HG03064 (cell line): Measurements from ENCODE around the gene OR4K15.
"Not testable (repeated sequence)": the region's sequence is repeated elsewhere in the genome, so short reads cannot be mapped to it uniquely, and the experiment has no call there.

Source experiments
- ATAC-seq: cut with Tn5 transposase; IDR thresholded peaks from one replicate; pipeline ENCODE4 v1.9.1; 2021; ENCODE audit warnings: low read depth; ENCODE audit not compliant: unreplicated experiment

The OR4K15 gene, protein sequence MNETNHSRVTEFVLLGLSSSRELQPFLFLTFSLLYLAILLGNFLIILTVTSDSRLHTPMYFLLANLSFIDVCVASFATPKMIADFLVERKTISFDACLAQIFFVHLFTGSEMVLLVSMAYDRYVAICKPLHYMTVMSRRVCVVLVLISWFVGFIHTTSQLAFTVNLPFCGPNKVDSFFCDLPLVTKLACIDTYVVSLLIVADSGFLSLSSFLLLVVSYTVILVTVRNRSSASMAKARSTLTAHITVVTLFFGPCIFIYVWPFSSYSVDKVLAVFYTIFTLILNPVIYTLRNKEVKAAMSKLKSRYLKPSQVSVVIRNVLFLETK

DNA sequence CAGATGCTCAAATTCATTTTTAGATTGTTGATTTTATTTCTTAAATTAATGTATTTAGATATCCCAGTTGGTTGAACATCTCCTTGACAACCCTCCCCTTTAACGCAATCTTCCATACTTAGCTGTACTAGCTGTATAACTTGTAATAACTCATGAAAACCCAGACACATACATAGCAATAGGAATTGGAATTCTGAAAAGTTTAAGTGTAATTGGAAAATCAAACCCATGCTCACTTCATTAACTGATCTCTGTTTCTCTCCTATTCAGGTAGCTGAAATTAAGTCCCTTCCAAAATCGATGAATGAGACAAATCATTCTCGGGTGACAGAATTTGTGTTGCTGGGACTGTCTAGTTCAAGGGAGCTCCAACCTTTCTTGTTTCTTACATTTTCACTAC lies at the start of gene OR4K15:
Gene OR4K15 (plus strand): TSS at position 301 of the 400 bp plus-strand sequence. CDS start 0 bp downstream, at position 301.
- ATAC-seq = no peak

DNA sequence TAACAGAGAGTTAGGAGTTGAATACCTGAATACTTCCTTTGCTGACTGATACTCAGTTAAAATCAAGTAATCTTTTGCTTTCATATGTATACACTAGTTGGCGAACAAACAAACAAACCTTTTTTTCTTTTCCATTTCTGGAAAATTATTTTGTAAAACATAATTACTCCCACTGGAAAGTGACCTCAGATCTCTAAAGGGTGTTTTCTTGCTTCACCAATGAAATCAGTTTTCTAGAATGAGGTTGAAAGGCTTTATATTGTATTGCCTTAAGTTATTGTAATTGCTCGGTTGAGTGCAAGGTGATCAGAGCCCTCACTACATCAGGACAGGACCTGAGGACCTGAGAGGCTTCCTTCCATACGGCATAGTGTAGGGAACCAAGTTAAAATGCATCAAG lies 44.8 kb upstream of the OR4K15 start, which contains the start of gene OR4K1:
Gene OR4K1 (plus strand): TSS at position 301 of the 400 bp plus-strand sequence. CDS start 4,750 bp downstream, outside the sequence.
- no peak for ATAC-seq

DNA sequence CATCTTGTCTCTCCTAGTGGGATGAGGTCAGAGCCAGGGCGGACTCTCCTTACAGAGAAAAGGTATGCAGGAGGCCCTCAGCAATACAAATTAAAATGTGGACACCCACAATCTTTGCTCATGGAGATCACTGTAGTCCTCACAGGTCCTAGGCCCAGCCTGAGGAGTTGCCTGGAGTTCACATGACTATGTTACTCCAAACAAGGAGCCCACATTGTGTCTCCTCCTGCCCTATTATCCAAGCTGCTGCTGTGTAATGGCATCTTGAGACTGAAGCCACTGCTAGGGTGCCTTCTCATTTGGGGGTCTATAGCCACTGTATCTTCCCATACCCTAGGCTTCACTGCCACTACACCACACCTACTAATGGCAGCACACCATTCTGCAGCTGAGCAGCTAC lies 33.7 kb upstream of the OR4K15 start:
- no peak for ATAC-seq

DNA sequence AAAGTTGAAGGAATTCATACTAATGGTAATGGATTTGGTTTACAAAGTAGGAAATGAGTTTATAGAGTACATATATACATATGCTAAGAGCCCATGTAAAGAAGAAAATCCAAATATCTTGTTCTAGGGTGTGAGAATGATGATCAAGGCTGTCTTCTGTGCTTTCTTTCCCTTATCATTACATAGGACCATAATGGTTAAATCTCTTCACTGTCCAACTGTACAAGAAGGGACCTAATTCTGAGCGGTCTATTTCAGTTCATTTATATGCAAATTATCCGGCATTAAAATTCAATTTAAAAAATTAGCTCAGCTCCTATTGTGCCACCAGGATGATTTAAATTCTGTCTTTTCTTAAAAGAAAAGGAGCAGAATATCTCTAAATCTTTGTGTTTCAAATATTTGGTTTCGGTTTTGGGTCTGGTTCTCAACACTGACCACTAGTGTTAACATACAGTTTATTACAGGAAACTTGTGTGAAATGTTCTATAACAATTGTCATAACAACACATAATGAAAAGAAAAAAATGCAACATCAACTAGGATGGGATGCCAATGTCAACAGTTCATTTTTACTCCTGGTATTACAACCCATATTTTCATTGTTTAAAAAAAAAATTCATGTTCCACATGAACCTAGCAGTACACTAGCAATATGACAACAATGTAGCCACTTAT lies 27.8 kb upstream of the OR4K15 start:
- ATAC-seq = no peak

DNA sequence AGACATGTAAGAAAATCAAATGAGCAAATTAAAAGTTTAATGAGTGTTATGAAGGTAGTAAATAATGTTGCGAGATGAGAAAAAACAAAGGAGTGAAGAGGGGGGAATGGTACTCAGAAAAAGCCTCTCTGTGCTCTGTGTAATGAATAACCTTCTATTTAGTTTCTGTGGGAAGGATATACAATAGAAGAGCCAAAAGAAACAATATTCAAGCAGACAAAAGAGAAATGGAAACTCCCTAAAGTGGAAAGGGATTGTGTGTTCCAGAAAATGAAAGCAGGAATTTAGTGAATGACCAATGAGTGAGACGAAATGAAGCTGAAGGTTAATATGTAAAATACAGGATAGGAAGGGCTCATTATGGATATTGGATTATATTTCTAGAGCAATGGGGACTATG lies 26.2 kb upstream of the OR4K15 start:
- ATAC-seq = no peak

DNA sequence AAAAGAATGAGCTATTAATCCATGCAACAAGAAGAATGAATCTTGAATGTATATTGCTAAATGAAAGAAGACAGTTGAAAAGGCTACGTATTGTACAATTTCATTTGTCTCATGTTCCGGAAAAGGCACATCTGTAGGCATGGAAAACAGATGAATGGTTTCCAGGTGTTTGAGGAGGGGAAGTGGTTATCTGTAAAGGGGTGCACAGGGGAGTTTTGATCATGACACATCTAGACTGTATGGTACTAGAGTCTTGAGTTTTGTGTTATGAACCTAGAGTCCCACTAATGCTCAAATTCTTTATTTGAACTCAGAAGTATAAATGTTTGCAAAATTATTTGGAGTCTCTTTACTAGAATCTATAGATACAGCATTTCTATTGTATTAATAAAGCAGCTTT lies 5.7 kb upstream of the OR4K15 start:
- not testable (repeated sequence) for ATAC-seq

DNA sequence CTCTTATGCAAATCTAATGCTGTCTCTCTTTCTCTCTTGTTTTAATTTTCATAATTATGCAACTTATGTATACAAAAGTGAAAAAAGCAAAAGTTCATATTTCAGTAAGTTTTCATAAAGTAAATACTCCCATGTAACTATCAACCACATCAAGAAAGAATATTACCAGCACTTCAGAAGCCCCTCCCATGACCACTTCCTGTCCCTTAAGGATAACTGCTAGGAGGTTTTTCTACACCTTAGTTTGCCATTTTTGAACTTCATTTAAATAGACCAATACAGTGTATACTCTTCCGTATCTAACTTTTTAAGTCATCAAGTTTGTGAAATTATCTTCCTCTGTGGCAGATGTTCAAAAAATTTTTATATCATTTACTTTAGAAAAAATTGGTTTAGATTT lies 547 bp upstream of the OR4K15 start:
- ATAC-seq = no peak

DNA sequence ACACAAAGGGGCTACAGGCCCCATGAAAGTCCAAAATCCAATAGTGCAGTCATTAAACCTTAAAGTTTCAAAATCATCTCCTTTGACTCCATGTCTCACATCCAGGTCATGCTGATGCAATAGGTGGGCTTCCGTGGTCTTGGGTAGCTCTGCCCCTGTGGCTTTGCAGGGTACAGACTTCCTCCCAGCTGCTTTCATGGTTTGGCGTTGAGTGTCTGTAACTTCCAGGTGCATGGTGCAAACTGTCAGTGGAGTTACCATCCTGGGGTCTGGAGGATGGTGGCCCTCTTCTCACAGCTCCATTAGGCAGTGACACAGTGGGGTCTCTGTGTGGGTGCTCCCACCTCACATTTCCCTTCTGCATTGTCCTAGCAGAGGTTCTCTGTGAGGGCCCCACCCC lies 18.0 kb downstream of the OR4K15 start:
- ATAC-seq = no peak

DNA sequence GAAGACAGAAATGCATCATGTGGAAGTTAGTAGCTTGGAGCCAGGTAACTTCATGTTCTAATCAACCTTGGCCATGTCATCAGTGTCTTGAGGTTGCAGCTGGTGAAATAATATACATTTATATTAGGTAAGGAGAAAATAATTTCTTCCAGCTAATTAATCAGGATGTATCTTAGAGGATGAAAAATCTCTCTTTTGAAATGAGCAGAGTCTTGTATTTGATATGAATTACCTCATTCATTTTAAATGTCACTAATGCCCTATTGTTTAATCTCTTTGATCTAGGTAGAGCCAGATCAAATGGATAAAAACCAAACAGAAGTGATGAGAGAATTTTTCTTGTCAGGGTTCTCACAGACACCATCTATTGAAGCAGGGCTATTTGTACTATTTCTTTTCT lies 26.5 kb downstream of the OR4K15 start, which contains the start of gene OR4Q2:
Gene OR4Q2 (plus strand): TSS at position 301 of the 400 bp plus-strand sequence.
- ATAC-seq = no peak

DNA sequence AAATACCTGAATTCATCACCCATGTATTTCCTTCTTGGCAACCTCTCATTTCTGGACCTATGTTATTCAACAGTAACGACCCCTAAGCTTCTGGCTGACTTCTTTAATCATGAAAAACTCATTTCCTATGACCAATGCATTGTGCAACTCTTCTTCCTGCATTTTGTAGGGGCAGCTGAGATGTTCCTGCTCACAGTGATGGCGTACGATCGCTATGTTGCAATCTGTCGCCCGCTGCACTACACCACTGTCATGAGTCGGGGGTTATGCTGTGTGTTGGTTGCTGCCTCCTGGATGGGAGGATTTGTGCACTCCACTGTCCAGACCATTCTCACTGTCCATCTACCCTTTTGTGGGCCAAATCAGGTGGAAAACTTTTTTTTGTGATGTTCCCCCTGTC lies 26.9 kb downstream of the OR4K15 start:
- ATAC-seq = no peak

DNA sequence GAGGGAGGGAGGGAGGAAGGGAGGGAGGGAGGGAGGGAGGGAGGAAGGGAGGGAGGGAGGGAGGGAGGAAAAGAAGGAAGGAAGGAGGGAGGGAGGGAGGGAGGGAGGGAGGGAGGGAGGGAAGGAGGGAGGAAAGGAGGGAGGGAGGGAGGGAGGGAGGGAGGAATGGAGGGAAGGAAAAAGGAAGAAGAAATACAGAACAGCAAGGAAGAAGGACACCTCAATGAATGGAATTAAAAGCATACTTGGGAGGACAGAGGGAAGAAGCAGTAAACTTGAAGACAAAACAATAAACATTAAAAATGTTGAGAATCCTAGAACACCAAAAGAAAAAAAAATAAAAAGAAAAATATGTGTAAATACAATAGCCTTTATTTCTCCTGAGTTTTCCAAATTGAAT lies 32.8 kb downstream of the OR4K15 start:
- no peak for ATAC-seq

DNA sequence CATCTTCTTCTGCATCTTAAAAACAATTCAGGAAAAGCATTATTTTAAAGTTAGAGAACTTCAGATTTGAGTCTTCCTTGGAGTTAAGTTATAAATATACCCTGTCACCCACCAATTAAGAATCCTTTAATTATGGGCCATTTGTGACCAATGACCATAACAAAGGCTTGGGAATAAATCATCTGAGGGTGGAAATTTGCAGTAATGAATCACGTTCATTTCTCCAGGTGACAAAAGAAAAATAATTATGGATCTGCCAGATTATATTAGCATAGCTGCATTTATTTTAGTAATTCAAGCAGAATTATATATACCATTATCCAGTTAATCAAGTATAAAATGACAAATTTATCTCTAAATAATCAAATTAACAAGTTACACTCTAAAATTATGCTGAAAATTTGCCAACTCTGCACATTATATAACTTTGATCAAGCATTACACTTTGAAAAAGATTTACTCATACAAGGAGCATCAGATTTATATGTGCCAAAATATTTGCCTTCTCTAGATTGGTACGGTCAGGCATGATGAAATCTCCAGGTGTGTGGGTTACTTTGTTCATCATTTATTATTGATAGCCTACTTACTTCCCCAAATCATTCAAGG lies 44.0 kb downstream of the OR4K15 start, which contains the start of gene OR4K14:
Gene OR4K14 (minus strand): TSS at position 51 of the 609 bp plus-strand sequence. CDS start 4,114 bp downstream, outside the sequence.
- ATAC-seq = no peak
